Testis (tissue), 2 donors: ENCODE results near the gene ZNF304.

Source experiments
- POLR2A ChIP-seq: fragments of 450-650 bp; IDR thresholded peaks from one replicate; pipeline ENCODE4 v1.6.1; 2017; ENCODE audit warnings: antibody characterized with exemption, mild to moderate bottlenecking, moderate library complexity
- TF ChIP-seq, protein P1 (sequence below), 3 experiments: fragments of 450-650 bp in 2 of 3; fragments of 200-600 bp in 1 of 3; sonication (generic) in 1 of 3; IDR thresholded peaks; one replicate each; pipeline ENCODE4 v1.5.1; 2016 to 2019; ENCODE audit warnings: antibody characterized with exemption in 3 of 3, mild to moderate bottlenecking in 2 of 3, moderate library complexity in 1 of 3

DNA sequence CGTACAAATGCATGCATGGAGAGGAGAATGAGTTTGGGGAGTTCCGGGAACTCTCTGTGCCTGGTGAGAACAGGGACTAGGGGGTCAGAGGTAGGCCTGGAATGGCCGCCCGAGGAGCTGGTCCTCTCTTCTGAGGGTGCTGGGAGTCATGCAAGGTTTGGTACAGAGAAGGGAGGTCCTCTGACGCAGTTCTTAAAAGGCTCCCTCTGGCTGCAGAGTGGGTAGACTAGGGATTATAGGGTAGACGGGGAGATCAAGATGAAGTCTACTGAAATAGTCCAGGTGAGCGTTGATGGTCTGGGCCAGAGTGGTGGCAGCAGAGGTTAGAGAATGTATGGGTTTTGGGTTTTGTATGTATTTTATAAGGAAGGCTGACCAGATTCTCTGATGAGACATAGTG lies 796 bp downstream of the ZNF304 start:
- TF ChIP-seq, protein P1, sequence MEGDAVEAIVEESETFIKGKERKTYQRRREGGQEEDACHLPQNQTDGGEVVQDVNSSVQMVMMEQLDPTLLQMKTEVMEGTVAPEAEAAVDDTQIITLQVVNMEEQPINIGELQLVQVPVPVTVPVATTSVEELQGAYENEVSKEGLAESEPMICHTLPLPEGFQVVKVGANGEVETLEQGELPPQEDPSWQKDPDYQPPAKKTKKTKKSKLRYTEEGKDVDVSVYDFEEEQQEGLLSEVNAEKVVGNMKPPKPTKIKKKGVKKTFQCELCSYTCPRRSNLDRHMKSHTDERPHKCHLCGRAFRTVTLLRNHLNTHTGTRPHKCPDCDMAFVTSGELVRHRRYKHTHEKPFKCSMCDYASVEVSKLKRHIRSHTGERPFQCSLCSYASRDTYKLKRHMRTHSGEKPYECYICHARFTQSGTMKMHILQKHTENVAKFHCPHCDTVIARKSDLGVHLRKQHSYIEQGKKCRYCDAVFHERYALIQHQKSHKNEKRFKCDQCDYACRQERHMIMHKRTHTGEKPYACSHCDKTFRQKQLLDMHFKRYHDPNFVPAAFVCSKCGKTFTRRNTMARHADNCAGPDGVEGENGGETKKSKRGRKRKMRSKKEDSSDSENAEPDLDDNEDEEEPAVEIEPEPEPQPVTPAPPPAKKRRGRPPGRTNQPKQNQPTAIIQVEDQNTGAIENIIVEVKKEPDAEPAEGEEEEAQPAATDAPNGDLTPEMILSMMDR (IDR thresholded peaks at IDR 0.05), result no peak
- no peak for TF ChIP-seq POLR2A
